ENCODE measurements around the gene OR9I1. TPM values are rescaled to one million over a fixed set of nuclear protein-coding genes. Genes with fewer than 3 reads are reported as not detected.

The OR9I1 gene
- total RNA-seq, 2 experiments from 2014 or later, result not detected

DNA sequence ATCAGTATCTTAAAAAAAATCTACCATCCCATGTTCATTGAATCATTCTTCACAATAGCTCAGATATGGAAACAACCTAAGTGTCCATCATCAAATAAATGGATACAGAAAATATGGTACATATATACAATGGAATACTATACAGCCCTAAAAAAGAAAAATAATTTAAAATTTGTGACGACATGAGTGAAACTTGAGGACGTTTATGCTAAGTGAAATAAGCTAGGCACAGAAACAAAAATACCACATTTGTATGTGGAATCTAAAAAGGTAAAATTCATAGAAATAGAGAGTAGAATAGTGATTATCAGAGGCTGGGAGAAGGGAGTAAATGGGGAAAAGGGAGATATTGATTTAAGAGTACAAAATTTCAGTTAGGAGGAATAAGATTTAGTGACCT lies 38.8 kb downstream of the OR9I1 start:
- Histone ChIP-seq H4K20me1 (ENCODE audit: insufficient read depth, low read length) (no peaks in the 10 kb centered on the region), H3K4me3 (ENCODE audit: low read depth, low read length, poor library complexity, severe bottlenecking) (no peak overlapping the region), H3K9me3 (ENCODE audit: low read length) (peaks cover 8% of the 10 kb centered on the region; the same call in 1 of the 2 replicates), H2AFZ (ENCODE audit: low read length) (no peak overlapping the region), H3K4me2 (ENCODE audit: low read length) (no peak overlapping the region), H3K36me3 (ENCODE audit: insufficient read depth, low read length) (no peaks in the 10 kb centered on the region), H3K4me1 (ENCODE audit: insufficient read depth, low read length, poor library complexity, severe bottlenecking) (no peaks in the 10 kb centered on the region), H3K27ac (ENCODE audit: low read depth, low read length, poor library complexity, severe bottlenecking) (no peak overlapping the region), H3K79me2 (ENCODE audit: insufficient read depth, low read depth, low read length) (no peaks in the 10 kb centered on the region), H3K9me2 (ENCODE audit: insufficient read depth, low read length) (no peaks in the 10 kb centered on the region)
- BruUV-seq (replicated peaks), result no TSS peak
- ChIA-PET POLR2A (no interaction called here), CTCF (ENCODE audit: unreplicated experiment) (no interaction called here)
- no peak for TF ChIP-seq EZH2phosphoT487 (IDR thresholded peaks at IDR 0.05; ENCODE audit: borderline replicate concordance, low read depth, low read length)
- TF ChIP-seq, protein P1, sequence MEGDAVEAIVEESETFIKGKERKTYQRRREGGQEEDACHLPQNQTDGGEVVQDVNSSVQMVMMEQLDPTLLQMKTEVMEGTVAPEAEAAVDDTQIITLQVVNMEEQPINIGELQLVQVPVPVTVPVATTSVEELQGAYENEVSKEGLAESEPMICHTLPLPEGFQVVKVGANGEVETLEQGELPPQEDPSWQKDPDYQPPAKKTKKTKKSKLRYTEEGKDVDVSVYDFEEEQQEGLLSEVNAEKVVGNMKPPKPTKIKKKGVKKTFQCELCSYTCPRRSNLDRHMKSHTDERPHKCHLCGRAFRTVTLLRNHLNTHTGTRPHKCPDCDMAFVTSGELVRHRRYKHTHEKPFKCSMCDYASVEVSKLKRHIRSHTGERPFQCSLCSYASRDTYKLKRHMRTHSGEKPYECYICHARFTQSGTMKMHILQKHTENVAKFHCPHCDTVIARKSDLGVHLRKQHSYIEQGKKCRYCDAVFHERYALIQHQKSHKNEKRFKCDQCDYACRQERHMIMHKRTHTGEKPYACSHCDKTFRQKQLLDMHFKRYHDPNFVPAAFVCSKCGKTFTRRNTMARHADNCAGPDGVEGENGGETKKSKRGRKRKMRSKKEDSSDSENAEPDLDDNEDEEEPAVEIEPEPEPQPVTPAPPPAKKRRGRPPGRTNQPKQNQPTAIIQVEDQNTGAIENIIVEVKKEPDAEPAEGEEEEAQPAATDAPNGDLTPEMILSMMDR (conservative IDR thresholded peaks at IDR 0.05; ENCODE audit: low read length), result no peak
- no peak for DNase-seq (ENCODE audit: low spot score)
- intact Hi-C loops (cut with micrococcal nuclease; ENCODE audit: unreplicated experiment), result no loop called here

GRCh38 chr11:58075781-58076180 lies 49.5 kb downstream of the OR9I1 start:
- ChIA-PET CTCF (ENCODE audit: unreplicated experiment) (no interaction called here), POLR2A (no interaction called here)
- no peak overlapping the region for H2AFZ ChIP-seq (ENCODE audit: low read length)
- H4K20me1 ChIP-seq (ENCODE audit: insufficient read depth, low read length), result no peaks in the 10 kb centered on the region
- H3K9me2 ChIP-seq (ENCODE audit: insufficient read depth, low read length), result no peaks in the 10 kb centered on the region
- intact Hi-C loops (cut with micrococcal nuclease; ENCODE audit: unreplicated experiment), result no loop called here
- no peaks in the 10 kb centered on the region for H3K9me3 ChIP-seq (ENCODE audit: low read length)
- H3K4me1 ChIP-seq (ENCODE audit: insufficient read depth, low read length, poor library complexity, severe bottlenecking), result no peaks in the 10 kb centered on the region
- H3K79me2 ChIP-seq (ENCODE audit: insufficient read depth, low read depth, low read length), result no peaks in the 10 kb centered on the region
- BruUV-seq (replicated peaks), result no TSS peak
- H3K36me3 ChIP-seq (ENCODE audit: insufficient read depth, low read length), result no peaks in the 10 kb centered on the region
- no peak overlapping the region for H3K27ac ChIP-seq (ENCODE audit: low read depth, low read length, poor library complexity, severe bottlenecking)
- no peak overlapping the region for H3K4me2 ChIP-seq (ENCODE audit: low read length)
- H3K4me3 ChIP-seq (ENCODE audit: low read depth, low read length, poor library complexity, severe bottlenecking), result no peak overlapping the region
- DNase-seq (ENCODE audit: low spot score), result no peak
- no peak for TF ChIP-seq EZH2phosphoT487 (IDR thresholded peaks at IDR 0.05; ENCODE audit: borderline replicate concordance, low read depth, low read length)
- TF ChIP-seq, protein P1 (conservative IDR thresholded peaks at IDR 0.05; ENCODE audit: low read length), result no peak

GRCh38 chr11:58070585-58070984 lies 54.7 kb downstream of the OR9I1 start:
- ChIA-PET POLR2A (no interaction called here), CTCF (ENCODE audit: unreplicated experiment) (no interaction called here)
- no peak overlapping the region for H2AFZ ChIP-seq (ENCODE audit: low read length)
- no peaks in the 10 kb centered on the region for H3K79me2 ChIP-seq (ENCODE audit: insufficient read depth, low read depth, low read length)
- TF ChIP-seq, protein P1 (conservative IDR thresholded peaks at IDR 0.05; ENCODE audit: low read length), result no peak
- TF ChIP-seq EZH2phosphoT487 (IDR thresholded peaks at IDR 0.05; ENCODE audit: borderline replicate concordance, low read depth, low read length), result no peak
- no peak for DNase-seq (ENCODE audit: low spot score)
- H3K4me3 ChIP-seq (ENCODE audit: low read depth, low read length, poor library complexity, severe bottlenecking), result no peak overlapping the region
- H3K27ac ChIP-seq (ENCODE audit: low read depth, low read length, poor library complexity, severe bottlenecking), result no peak overlapping the region
- H3K4me1 ChIP-seq (ENCODE audit: insufficient read depth, low read length, poor library complexity, severe bottlenecking), result no peaks in the 10 kb centered on the region
- no peak overlapping the region for H3K4me2 ChIP-seq (ENCODE audit: low read length)
- BruUV-seq (replicated peaks), result no TSS peak
- H3K36me3 ChIP-seq (ENCODE audit: insufficient read depth, low read length), result no peaks in the 10 kb centered on the region
- intact Hi-C loops (cut with micrococcal nuclease; ENCODE audit: unreplicated experiment), result no loop called here
- H4K20me1 ChIP-seq (ENCODE audit: insufficient read depth, low read length), result no peaks in the 10 kb centered on the region
- H3K9me3 ChIP-seq (ENCODE audit: low read length), result no peaks in the 10 kb centered on the region
- H3K9me2 ChIP-seq (ENCODE audit: insufficient read depth, low read length), result no peaks in the 10 kb centered on the region

Data from OCI-LY7 (cell line).